HG02884 (cell line): ENCODE results near the gene ZNF740.

Experiments used
- ATAC-seq: cut with Tn5 transposase; IDR thresholded peaks from one replicate; pipeline ENCODE4 v1.9.1; 2021; ENCODE audit warnings: mild to moderate bottlenecking, moderate library complexity; ENCODE audit not compliant: unreplicated experiment

Gene ZNF740

DNA sequence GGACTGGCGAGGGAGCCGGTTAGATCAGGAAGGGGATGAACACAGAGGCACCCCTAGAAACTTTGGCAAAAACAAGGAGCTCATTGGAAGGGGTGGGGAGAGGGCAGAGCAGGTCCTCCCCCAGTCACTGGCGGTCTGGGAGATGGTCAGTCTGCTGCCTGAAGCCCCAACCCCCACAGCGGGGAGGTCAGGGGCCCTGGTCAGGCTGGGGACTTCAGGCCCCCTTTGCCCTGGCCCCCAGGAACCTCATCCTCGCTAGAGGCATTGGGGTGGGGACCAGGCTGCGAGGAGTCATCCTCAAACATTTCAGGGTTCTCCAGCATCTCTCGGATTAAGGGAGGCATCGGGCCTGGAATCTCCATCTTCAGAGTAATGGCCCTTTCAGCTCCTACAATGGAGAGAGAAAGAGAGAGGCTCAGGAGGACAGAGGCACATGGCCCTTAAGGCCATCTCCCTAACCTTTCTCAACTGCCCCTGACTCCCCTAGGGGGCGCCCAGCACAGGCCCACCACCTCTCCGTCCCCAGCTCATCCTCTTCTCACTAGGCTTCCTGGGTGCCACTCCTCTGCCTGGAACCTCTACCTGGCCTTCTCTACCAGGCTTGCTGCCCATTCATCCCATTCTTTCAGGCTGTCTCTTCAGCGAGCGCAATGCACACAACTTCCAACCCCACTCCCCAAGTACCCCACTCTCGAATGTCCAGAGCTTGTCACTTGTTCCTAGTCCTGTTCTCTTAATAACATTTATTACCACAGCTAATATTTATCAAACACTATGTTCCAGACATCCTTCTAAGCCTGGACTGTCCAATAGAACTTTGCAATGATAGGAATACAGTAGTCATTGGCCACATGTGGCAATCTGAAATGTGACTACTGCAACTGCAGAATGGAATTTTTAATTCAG lies 31.2 kb downstream of the ZNF740 start:
- no peak for ATAC-seq

DNA sequence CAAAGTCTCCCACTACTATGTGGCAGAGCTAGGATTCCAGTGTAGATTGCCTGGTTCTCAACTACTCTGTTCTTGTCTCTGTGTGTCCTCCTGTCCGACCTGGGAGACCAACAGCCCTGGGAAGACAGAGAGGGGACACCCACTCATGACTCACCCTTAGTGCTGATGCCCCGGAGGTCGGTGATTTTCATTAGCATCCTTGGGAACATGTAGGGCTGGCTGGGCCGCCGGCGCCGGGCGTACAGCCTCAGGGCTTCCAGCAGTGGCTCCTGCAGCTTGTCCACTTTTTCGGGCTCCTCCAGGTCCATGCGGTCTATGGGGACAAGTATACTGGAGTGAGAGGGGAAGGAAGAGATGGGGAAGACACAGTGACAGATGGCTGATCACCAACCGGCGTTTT lies 32.4 kb downstream of the ZNF740 start:
- ATAC-seq, result no peak

DNA sequence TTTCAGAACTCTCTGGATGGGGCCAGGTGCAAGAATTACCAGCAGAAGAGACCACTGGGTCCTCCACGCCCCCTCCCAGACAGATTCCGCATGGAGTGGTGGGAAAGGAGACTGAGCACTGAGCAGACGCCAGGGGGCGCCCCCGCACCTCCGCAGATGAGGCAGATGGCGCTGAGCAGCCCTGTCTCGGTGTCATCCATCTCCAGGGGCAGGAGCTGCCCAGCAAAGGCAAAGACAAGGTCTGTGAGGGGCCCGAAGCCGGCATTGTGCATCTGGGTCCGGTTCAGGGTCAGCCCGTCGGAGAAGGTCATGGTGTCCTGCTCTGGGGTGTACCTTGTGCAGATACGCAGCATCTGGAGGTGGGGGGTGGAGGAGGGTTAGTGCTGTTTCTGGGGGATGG lies 32.8 kb downstream of the ZNF740 start:
- no peak for ATAC-seq

DNA sequence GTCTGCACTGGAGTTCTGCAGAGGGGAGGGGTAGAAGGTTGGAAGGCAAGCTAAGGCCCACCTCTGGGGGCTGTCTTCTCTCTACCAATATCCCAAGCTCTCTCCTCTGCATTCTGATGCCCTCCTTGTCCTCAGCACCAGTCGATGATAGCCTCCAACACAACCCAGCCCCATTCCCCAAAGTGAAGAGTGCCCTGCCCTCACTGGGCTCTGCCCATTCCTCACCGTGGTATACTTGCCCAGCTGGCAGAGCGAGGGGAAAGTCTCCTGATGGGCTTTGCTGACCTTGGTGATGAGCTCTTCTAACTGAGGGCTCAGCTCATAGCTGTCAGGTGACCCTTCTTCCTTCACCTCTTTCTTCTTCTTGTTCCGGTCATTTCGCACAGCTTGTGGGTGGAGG lies 33.7 kb downstream of the ZNF740 start:
- ATAC-seq, result no peak

DNA sequence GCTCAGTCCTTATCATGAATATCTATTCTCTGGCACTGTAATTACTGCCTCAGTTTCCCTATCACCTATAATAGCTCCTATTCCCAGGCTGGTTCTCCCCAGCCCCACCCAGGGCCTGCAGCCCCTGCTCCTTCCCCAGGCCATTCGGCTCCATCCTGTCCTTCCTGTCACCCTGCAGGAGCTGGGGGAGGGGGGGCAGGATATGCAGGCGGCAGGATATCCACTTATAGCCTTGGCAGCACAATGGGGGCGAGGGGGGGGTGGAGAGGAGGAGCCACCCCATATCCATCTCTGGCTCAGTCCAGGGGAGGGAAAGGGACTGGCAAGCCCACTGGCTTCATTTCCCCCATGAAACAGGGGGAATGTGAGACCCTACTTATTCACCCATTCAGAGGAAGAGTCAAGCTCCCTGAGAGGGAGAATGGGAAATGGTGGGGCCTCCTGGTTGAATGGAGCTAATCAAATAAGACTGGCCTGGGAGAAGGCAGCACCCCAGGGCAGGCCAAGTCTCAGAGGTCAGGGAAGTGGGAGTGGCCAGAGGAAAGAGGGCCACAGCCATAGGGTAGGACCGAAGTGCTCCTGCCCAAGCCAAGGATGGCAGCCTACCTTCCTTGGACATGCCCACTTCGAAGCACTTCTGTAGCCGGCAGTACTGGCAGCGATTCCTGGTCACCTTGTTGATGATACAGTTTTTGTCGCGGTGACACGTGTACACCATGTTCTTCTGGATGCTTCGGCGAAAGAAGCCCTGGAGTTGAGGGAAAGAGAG lies 34.3 kb downstream of the ZNF740 start:
- no peak for ATAC-seq

DNA sequence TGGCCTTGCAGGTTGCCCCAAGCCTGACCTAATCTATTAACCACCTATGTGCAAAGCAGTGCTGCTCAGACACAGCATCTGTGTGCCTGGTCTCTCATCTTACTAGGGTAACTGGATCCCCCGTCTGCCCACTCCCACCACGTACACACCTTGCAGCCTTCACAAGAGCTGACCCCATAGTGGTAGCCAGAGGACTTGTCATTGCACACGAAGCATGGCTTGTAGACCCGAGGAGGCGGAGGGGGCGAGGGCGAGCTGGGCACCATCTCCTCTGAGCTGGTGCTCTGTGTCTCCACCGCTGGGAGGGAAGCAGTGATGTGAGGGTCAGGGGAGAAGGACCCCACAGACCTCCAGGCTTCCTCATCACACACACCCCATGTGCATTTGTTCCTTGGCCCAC lies 35.0 kb downstream of the ZNF740 start:
- no peak for ATAC-seq

DNA sequence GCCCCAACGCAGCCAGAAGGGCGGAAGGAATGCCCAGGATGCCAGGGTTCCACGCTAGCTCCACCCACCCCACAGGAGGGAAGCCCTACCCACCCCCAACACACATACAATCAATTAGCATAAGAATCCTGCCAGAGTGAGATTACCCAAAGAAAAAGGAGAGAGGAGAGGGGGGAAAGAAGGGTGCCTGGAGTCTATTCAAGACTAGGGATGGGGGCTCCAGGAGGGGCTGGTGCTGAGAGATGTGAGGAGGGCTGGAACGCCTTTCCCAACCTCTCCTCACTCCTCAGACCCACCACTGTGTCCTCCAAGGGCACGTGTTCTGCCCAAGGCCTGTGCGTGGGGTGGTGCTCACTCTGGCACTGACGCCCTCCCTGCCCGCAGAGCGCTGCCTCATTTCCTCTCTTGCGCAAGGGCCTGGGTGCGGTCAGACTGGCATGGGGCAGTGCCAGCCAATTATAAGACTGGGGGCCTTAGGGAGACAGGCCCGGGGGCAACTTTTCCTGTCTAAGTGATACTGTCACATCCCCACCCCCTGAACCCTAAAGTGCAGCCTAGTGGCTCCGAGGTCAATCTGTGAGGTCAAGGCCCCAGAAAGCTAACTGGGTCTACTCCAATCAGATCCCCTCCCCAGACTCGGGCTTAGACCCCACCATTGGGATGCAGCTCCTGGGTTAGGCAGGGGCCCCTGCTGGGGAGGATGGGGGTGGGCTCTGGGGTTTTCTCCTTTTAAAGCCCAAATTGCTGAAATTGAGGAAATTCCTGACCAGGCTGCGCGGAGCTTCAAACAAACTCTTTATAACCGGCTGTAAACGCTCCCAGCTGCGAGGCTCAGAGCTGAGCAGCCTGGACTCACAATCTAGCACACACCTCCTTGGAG lies 36.8 kb downstream of the ZNF740 start:
- ATAC-seq, result no peak

DNA sequence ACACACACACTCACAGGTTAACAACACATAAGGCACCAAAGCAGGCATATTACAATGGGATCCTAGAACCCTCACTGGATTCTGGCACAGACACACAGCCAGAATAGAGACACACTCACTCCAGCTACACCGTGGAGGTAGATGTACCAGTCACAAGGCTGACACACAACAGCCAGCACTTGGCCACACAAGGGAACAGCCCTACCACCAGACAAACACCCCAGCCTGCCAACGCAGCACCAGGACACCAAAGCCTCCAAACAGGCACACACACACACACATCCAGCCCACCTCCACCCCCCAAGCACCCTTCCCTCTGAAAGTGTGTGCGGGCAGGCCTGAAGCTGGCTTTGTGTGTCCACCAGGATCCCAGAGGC lies 37.4 kb downstream of the ZNF740 start:
- ATAC-seq, result no peak

DNA sequence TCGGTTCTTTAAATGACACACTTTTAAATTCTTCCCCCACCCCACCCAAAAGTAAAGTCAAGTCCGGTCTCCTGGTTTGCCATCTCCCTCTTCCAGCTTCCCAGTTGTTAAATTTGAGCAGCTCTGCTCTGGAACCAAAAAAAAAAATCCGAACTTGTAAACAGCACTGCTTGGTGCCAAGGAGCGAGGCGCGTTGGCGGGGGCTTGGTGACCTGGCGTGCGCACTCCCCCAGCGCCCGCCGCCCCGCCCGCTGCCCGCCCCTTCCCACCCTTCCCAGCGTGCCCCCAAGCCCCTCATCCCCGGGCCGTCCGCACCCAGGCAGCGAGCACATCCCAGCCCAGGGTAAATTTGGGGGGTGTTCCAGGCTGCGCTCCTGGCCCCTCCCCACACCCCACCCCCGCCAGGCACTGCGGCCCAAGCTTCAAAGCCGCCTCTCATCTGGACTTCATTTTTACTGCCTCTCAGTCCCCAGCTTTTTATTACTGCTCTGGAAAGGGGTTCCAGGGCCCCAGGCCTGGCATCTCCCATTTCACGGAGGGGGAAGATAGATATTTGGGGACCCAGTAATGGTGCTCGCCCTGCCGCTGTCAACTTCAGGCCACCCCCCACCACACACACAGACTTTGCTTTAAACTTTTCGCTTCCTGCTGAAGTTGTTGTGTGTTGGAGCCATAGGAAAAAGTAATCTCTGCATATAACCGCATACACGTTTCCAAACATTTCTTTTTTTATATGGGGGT lies 38.2 kb downstream of the ZNF740 start:
- ATAC-seq, result no peak

DNA sequence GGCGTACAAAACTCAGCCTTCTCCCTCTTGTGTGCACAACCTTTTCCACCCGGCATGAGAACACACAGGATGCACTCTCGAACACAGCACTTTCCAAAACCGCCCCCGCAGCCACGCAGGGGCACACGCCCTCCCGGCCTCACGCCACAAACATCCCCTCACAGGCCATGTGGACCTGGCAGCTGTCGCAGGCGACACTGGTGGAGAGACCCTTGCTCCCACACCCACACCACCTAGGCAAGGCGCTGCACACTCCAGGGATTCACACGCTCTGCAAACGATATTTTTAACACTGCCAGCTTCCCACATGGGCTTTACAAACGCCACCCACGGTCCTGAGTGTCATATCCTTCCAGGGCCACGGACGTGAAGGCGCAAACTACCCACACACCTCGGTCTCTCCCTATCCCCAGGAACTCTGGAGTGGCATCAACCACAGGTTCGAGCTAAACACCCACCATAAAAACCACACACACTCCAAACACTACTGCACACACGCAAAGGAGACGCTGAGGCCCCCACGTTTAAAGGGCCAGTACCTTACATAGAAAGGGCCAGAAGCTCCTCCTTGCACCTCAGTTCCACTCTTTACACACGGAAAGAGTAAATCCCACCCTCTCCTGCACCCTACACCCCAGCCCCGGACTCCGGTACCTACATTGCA lies 38.9 kb downstream of the ZNF740 start:
- ATAC-seq, result no peak

DNA sequence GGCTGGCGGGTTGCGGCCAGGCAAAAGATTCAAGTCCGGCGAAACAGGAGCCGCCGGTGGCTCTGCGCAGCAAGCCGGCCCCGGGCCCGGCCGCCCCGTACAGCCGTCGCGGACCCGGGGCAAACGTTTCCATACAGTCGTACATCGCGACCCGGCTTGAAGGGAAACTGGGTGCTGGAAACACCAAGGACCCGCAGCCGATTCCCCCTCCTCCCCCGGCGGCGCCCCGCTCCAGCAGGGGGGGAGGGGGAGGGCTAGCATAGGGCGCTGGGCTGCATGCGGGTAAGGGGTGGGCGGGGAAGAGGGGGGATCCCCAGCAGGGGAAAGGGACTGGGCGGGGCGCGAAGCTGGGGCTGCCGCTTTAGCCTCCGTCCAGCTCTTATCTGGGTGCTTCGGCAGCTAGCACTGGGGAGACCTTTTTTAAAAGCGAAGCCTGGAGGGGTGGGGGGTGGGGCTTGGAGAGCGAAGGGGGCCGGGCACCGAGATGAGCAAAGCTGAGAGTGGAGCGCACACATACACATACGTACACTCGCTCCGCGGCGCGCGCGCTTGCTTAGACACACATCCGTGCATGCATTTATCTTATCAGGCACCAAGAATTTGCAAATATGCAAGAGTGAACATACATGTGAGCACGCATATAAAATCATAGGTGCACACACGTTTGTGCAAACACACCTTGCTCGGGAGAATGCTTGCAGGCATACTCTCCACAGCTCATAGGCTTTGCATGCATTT lies 39.6 kb downstream of the ZNF740 start:
- peak; percentile 31 for ATAC-seq

DNA sequence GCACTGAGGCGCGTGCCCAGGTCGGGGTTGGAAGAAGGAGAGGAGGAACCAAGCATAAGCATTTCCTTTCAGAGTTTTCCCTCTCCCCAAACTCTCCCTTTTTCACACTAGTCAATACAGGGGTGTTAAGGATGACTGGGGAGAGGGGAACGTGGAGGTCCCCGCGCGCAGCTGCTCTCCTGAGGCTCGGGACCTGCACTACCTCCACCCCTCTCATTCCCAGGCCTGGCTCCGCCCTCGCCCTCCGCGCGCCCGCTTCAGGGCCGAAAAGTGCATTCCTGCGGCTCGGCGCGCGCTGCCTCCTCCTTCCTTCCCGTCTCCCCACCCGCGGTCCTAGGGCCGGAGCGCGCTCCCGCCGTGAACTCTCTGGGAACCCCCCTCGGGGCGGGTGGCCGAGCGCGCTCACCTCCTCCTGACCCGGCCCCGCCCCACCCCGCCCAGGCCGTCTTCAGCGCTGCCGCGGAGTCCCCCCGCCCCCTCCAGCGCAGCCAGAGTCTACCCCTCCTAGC lies 40.2 kb downstream of the ZNF740 start:
- peak; percentile 41 for ATAC-seq

DNA sequence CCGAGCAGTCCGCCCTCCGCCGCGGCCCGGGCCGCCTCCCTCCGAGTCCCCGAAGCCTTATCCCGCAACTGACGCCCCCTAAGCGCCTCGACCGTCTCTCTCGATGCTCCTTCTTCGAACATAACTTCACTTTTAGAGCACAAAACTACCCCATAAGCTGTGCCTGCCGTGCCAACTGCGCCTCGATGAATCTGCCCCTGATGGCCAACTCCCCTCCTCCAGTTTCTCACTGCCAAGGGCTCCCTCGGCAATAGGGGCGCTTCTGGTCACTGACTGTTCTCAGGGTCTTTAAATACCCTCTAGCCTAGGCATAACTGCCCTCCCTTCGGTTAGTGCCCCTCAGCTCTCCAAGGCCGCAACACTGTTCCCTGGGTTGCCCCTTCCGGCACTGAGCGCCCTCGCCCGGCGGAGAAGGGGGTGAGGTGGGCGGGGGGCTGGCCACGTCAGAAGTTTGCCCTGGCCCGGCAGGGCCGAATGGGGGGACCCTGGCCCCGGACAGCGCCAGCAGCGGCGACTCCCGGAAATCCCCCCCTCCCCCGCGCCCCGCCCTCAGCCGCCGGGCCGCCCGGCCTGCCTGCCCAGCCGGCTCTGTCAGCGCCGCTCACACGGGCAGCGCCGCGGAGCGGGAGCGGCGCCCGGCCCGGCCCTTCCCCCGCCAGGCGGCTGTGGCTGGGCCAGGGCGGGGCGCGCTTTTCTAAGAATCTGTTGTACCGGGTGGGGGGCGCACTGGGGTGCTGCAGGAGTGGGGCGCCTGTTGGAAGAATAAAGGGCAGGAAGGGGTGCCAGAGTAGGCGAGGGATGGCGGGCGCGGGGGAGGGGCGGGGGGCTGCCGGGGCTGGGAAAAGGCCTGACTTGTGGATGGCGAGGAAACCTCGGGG lies 40.9 kb downstream of the ZNF740 start:
- peak; percentile 19 for ATAC-seq

DNA sequence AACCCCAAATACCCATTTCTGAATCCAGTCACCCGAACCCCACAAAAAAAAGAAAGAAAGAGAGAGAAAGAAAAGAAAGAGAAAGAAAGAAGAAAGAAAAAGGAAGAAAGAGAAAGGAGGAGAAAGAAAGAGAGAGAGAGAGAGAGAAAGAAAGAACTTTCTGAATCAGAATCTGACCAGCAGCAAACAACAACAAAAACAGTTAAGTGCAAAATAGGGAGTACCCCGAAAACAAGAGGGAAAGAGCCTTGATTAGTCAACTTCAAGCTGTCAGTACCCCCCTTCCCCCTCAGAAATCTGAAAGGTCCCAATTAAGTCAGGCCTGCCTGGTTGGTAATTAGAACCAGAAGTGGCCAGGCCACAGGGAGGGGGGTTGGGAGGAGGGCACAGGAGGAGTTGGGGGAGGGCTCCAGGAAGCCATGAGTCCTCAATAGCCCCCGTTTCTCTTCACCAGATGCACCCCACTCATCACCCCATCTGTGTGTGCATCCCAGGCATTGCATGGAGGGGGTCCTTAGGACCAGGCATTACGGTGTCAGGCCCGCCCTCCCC lies 41.7 kb downstream of the ZNF740 start:
- ATAC-seq, result no peak

DNA sequence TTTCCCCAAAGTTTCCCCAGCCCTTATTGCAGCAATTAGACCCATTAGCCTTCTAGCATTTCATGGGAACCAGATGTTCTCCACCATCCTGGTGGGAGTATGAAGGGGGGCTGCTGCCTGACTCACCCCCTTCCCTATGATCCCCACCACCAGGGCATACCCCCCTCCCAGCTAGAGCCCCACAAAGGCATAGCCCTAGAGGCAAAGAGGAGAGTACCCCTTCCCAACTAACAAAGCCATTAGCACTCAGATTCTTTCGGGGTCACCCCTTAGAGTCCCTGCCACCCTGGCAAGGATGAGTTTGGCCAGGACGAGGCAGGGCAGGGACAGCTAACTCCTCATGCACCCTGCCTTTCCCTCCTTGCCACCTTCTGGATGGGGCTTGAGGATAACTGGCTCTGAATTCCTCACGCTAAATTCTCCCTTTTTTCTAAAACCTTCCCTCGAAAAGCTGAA lies 42.3 kb downstream of the ZNF740 start:
- ATAC-seq, result no peak

DNA sequence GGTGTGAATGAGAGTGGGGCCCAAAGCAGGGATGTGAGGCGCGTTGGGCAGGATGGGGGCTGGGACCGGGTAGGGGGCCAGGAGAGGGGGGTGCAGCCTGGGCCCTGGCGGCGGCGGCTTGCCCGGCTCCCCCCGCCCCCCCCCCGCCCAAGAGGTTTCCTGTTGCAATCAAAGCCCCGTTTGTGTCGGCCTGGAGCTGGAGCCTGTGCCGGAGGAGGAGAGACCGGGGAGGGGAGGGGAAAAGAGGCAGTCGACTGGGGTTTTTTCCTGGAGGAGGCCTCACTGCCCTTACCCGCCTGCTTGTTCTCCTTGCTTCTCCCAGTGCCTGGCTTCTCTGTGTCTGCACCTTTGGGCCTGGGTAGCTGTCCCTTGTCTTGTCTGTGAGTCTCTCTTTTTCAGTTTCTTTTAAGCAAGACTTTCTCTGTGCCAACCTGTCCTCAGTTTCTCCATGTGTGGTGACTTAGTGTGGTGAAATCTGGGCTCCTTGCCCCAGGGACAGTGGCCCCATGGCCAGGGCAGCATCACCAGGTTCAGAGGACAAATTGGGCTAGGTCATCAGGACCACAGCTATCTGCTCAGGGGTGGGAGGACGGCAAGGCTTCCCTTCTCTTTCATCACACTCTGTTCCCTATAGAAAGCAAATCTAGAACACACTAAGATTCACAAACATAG lies 43.0 kb downstream of the ZNF740 start:
- no peak for ATAC-seq
